ENCODE measurements around the gene SSR4.

DNA sequence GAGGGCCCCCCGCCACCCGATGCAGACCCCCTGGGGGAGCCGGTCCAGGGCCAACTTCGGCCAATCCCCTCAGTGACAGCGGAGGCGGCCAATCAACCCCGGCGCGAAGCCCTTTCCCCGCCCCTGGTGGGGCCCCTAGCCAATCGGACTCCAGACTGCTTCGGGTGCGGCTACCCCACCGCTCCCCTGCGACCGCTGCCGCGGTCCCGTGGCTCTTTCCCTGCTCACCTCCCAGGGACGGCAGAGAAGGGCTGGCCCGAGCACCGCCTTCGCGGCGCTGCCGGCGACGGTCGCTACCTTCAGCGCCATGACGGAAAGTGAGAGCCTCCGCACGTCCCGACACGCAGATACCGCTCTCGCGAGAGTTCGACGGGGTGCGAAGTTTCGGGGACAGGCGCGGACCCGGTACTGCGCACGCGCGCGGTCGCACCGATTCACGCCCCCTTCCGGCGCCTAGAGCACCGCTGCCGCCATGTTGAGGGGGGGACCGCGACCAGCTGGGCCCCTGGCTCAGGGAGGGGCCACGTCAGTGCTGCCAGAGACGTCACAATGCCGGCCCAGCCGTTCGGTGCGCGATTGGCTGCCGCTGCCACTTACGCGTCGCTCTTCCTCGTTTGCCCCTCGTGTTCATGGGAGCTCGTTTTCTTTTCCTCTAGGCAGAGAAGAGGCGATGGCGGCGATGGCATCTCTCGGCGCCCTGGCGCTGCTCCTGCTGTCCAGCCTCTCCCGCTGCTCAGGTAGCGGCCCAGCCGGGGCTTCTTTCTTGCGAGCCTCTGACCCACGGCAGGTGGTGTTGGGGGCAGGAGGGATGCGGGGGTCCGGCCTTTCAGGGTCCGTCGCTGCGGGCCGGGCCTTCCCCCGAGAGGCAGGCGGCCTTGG lies at the start of gene SSR4, which contains the start of gene IDH3G:
- TF ChIP-seq, protein P1, sequence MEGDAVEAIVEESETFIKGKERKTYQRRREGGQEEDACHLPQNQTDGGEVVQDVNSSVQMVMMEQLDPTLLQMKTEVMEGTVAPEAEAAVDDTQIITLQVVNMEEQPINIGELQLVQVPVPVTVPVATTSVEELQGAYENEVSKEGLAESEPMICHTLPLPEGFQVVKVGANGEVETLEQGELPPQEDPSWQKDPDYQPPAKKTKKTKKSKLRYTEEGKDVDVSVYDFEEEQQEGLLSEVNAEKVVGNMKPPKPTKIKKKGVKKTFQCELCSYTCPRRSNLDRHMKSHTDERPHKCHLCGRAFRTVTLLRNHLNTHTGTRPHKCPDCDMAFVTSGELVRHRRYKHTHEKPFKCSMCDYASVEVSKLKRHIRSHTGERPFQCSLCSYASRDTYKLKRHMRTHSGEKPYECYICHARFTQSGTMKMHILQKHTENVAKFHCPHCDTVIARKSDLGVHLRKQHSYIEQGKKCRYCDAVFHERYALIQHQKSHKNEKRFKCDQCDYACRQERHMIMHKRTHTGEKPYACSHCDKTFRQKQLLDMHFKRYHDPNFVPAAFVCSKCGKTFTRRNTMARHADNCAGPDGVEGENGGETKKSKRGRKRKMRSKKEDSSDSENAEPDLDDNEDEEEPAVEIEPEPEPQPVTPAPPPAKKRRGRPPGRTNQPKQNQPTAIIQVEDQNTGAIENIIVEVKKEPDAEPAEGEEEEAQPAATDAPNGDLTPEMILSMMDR (IDR thresholded peaks at IDR 0.05), result peak in 1 of 3 experiments; percentile 14
- no peak for TF ChIP-seq POLR2A (IDR thresholded peaks at IDR 0.05; ENCODE audit: low read depth)
- peak; percentile 80 to 85 for TF ChIP-seq POLR2AphosphoS5 (IDR thresholded peaks at IDR 0.05)
- TF ChIP-seq EP300 (IDR thresholded peaks at IDR 0.05), result no peak
